OCI-LY1 (cell line): ENCODE data around the gene TXNDC2.

Source experiments
- H2AFZ ChIP-seq: fragments of 200-600 bp; sonication (generic), shearing (Covaris generic); 2 replicates; pipeline ENCODE4 v1.6.0; 2014; ENCODE audit warnings: antibody characterized with exemption, mild to moderate bottlenecking, low read length
- H3F3A ChIP-seq: fragments of 200-600 bp; sonication (generic), shearing (Covaris generic); 2 replicates; pipeline ENCODE4 v1.6.0; 2014; ENCODE audit warnings: mild to moderate bottlenecking, antibody characterized with exemption, low read length, moderate library complexity; ENCODE audit not compliant: insufficient read depth
- H3K27ac ChIP-seq: fragments of 200-600 bp; sonication (generic); 2 replicates; pipeline ENCODE4 v1.5.1; 2014; ENCODE audit warnings: low read length, mixed run types, mild to moderate bottlenecking, low read depth; ENCODE audit not compliant: poor library complexity, severe bottlenecking
- H3K27me3 ChIP-seq: fragments of 200-600 bp; sonication (generic); 2 replicates; pipeline ENCODE4 v1.6.0; 2014; ENCODE audit warnings: antibody characterized with exemption, mild to moderate bottlenecking, low read length, moderate library complexity; ENCODE audit not compliant: insufficient read depth
- H3K36me3 ChIP-seq: fragments of 200-600 bp; sonication (generic); 2 replicates; pipeline ENCODE4 v1.6.1; 2014; ENCODE audit warnings: mild to moderate bottlenecking, antibody characterized with exemption, low read length, moderate library complexity, mixed read lengths; ENCODE audit not compliant: insufficient read depth
- H3K4me1 ChIP-seq: fragments of 200-600 bp; sonication (generic); 2 replicates; pipeline ENCODE4 v1.5.1; 2014; ENCODE audit warnings: mild to moderate bottlenecking, low read length, moderate library complexity; ENCODE audit not compliant: insufficient read depth, severe bottlenecking
- H3K4me2 ChIP-seq: fragments of 200-600 bp; sonication (generic), shearing (Covaris generic); 2 replicates; pipeline ENCODE4 v1.6.1; 2014; ENCODE audit warnings: low read length
- H3K4me3 ChIP-seq: fragments of 200-600 bp; sonication (generic); 2 replicates; pipeline ENCODE4 v1.5.1; 2014; ENCODE audit warnings: low read length, low read depth, mild to moderate bottlenecking, mixed read lengths; ENCODE audit not compliant: poor library complexity, severe bottlenecking
- H3K79me2 ChIP-seq: fragments of 200-600 bp; shearing (Covaris generic); 2 replicates; pipeline ENCODE4 v1.6.1; 2016; ENCODE audit warnings: mixed run types, low read length, mixed read lengths; ENCODE audit not compliant: insufficient read depth
- H3K9ac ChIP-seq: fragments of 200-600 bp; sonication (generic), shearing (Covaris generic); 2 replicates; pipeline ENCODE4 v1.6.1; 2014; ENCODE audit warnings: mild to moderate bottlenecking, low read length, mixed read lengths
- H3K9me2 ChIP-seq: fragments of 200-600 bp; sonication (generic), shearing (Covaris generic); 2 replicates; pipeline ENCODE4 v1.6.1; 2014; ENCODE audit warnings: low read depth, mild to moderate bottlenecking, low read length, mixed read lengths
- H3K9me3 ChIP-seq: fragments of 200-600 bp; shearing (Covaris generic); 2 replicates; pipeline ENCODE4 v1.6.1; 2014; ENCODE audit warnings: low read length, mixed read lengths
- H4K20me1 ChIP-seq: fragments of 200-600 bp; sonication (generic), shearing (Covaris generic); 2 replicates; pipeline ENCODE4 v1.6.0; 2016; ENCODE audit warnings: mild to moderate bottlenecking, low read length; ENCODE audit not compliant: insufficient read depth
- CTCF ChIP-seq: fragments of 200-600 bp; sonication (generic), shearing (Covaris generic); IDR thresholded peaks from 2 replicates; pipeline ENCODE4 v1.5.1; 2017; ENCODE audit warnings: mild to moderate bottlenecking, antibody characterized with exemption, low read length, moderate library complexity, mixed read lengths
- EZH2 ChIP-seq: fragments of 200-600 bp; sonication (generic), shearing (Covaris generic); IDR thresholded peaks from 2 replicates; pipeline ENCODE4 v1.8.0; 2017; ENCODE audit warnings: borderline replicate concordance, mixed run types, mild to moderate bottlenecking, antibody characterized with exemption, low read length, moderate library complexity, mixed read lengths

Gene TXNDC2

GRCh38 chr18:9907867-9908266 lies 22.1 kb downstream of the TXNDC2 start:
- Histone ChIP-seq H3K9me2 (no peaks in the 10 kb centered on the region), H3K4me2 (no peak overlapping the region), H3K9ac (no peak overlapping the region), H3K36me3 (no peaks in the 10 kb centered on the region; the same call in 1 of the 2 replicates), H3F3A (no peaks in the 10 kb centered on the region), H3K27ac (no peak overlapping the region), H2AFZ (no peak overlapping the region), H3K79me2 (no peaks in the 10 kb centered on the region), H4K20me1 (no peaks in the 10 kb centered on the region), H3K27me3 (no peaks in the 10 kb centered on the region), H3K4me3 (no peak overlapping the region), H3K4me1 (peaks cover under 1% of the 10 kb centered on the region), H3K9me3 (0 out of 2 replicates have a peak, but pooled peaks cover 4% of the 10 kb centered on the region)
- TF ChIP-seq EZH2 (no peak), CTCF (no peak)

DNA sequence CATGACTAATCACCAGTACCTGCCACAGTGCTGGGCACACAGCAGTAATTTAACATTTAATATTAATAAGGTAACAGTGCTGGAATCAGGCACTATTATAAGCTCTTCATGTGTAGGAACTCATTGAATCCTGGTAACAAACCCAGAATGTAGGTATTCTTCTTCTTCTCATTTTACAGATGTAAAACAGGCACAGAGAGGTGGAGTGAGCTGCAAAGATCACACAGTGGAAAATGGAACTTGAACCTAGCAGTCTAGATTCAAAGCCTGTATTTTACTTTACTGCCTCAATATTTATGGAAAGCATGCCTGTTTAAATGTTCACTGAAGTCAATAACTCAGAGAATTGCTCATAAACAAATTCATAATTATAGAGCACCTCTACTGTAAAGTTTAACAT lies 24.3 kb downstream of the TXNDC2 start:
- TF ChIP-seq EZH2 (no peak), CTCF (no peak)

DNA sequence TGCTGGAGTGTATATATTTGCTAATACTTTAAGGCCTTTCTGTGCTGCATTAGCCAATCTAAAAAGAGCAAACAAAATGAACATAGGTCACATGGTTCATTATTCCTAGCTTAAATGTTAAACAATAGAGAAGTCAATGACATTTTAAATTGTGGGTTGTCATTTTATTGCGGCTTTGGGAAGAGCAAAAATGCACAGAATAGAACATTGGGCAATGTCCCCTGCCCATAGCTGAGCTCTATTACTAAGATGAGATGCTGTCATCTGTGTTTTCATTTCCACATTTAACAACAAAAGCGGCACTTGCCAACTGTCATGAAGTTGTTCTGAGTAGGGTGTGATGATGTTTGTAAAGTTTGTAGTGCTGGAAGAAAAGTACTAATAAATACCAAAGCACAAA lies 24.9 kb downstream of the TXNDC2 start:
- H3K27ac ChIP-seq = no peak overlapping the region
- 0 out of 2 replicates have a peak, but pooled peaks cover 4% of the 10 kb centered on the region for H3K9me3 ChIP-seq
- H3K9me2 ChIP-seq = no peaks in the 10 kb centered on the region
- no peak overlapping the region for H2AFZ ChIP-seq
- no peak overlapping the region for H3K4me2 ChIP-seq
- H3K79me2 ChIP-seq = peaks cover 9% of the 10 kb centered on the region
- H3K4me3 ChIP-seq = no peak overlapping the region
- H3F3A ChIP-seq = no peaks in the 10 kb centered on the region
- no peaks in the 10 kb centered on the region; the same call in 1 of the 2 replicates for H4K20me1 ChIP-seq
- peaks cover 10% of the 10 kb centered on the region for H3K4me1 ChIP-seq
- TF ChIP-seq CTCF = no peak
- TF ChIP-seq EZH2 = no peak
- no peaks in the 10 kb centered on the region; the same call in 1 of the 2 replicates for H3K36me3 ChIP-seq
- no peak overlapping the region for H3K9ac ChIP-seq
- H3K27me3 ChIP-seq = no peaks in the 10 kb centered on the region

More for the DNA sequence above, 24.3 kb downstream of the TXNDC2 start:
- H3K4me2 ChIP-seq = no peak overlapping the region
- 0 out of 2 replicates have a peak, but pooled peaks cover 4% of the 10 kb centered on the region for H3K9me3 ChIP-seq
- no peak overlapping the region for H3K9ac ChIP-seq
- H3K4me3 ChIP-seq = no peak overlapping the region
- H3K79me2 ChIP-seq = peaks cover 3% of the 10 kb centered on the region
- no peak overlapping the region for H2AFZ ChIP-seq
- no peaks in the 10 kb centered on the region; the same call in 1 of the 2 replicates for H3K36me3 ChIP-seq
- H3K4me1 ChIP-seq = peaks cover 5% of the 10 kb centered on the region
- no peaks in the 10 kb centered on the region for H3K27me3 ChIP-seq
- no peaks in the 10 kb centered on the region for H3K9me2 ChIP-seq
- no peak overlapping the region for H3K27ac ChIP-seq
- H4K20me1 ChIP-seq = no peaks in the 10 kb centered on the region
- H3F3A ChIP-seq = no peaks in the 10 kb centered on the region
